Measurements from ENCODE around the gene NFYA.

The NFYA gene

GRCh38 chr6:41073203-41073967, 611 bp downstream of the NFYA start:
- DNase-seq (ENCODE audit: low read depth in 3 of 3): peak; percentile 67 to 73 (median 72)

GRCh38 chr6:41073968-41074691, 1.4 kb downstream of the NFYA start:
- no peak for DNase-seq (ENCODE audit: low read depth in 3 of 3)

- no peak for DNase-seq (ENCODE audit: low read depth in 3 of 3)
These were observed 2.1 kb downstream of the NFYA start for GRCh38 chr6:41074692-41075436.

- no peak for DNase-seq (ENCODE audit: low read depth in 3 of 3)
These were observed 3.2 kb downstream of the NFYA start for GRCh38 chr6:41075651-41076626.

GRCh38 chr6:41077536-41077935, 4.8 kb downstream of the NFYA start:
- no peak for DNase-seq (ENCODE audit: low read depth in 3 of 3)

GRCh38 chr6:41078101-41078500, 5.3 kb downstream of the NFYA start:
- no peak for DNase-seq (ENCODE audit: low read depth in 3 of 3)

GRCh38 chr6:41079080-41079479, 6.3 kb downstream of the NFYA start:
- DNase-seq (ENCODE audit: low read depth in 3 of 3): no peak

- DNase-seq (ENCODE audit: low read depth in 3 of 3): no peak
These were observed 7.8 kb downstream of the NFYA start for GRCh38 chr6:41080621-41081020.

GRCh38 chr6:41083072-41083471, 10.3 kb downstream of the NFYA start:
- DNase-seq (ENCODE audit: low read depth in 3 of 3): no peak

- DNase-seq (ENCODE audit: low read depth in 3 of 3): no peak
These were observed 12.4 kb downstream of the NFYA start for GRCh38 chr6:41085182-41085581.

- no peak for DNase-seq (ENCODE audit: low read depth in 3 of 3)
These were observed 15.7 kb downstream of the NFYA start for GRCh38 chr6:41088451-41088850.

- DNase-seq (ENCODE audit: low read depth in 3 of 3): no peak
These were observed 18.3 kb downstream of the NFYA start for GRCh38 chr6:41090841-41091761.

GRCh38 chr6:41092421-41093140, 19.8 kb downstream of the NFYA start:
- DNase-seq (ENCODE audit: low read depth in 3 of 3): no peak

GRCh38 chr6:41093729-41094128, 21.0 kb downstream of the NFYA start:
- no peak for DNase-seq (ENCODE audit: low read depth in 3 of 3)

- no peak for DNase-seq (ENCODE audit: low read depth in 3 of 3)
These were observed 24.8 kb downstream of the NFYA start for GRCh38 chr6:41097467-41098090.

- no peak for DNase-seq (ENCODE audit: low read depth in 3 of 3)
These were observed 25.6 kb downstream of the NFYA start for GRCh38 chr6:41098366-41098765.

- no peak for DNase-seq (ENCODE audit: low read depth in 3 of 3)
These were observed 28.1 kb downstream of the NFYA start for GRCh38 chr6:41100871-41101287.

GRCh38 chr6:41103847-41104246, 31.1 kb downstream of the NFYA start:
- DNase-seq (ENCODE audit: low read depth in 3 of 3): no peak

- DNase-seq (ENCODE audit: low read depth in 3 of 3): no peak
These were observed 38.2 kb downstream of the NFYA start for GRCh38 chr6:41111017-41111416.
